NCI-H1105 (cell line): Measurements from ENCODE around the gene WARS2.

Experiments
- DNase-seq: peaks from one replicate; lab custom pipeline; 2025; lab: John Stamatoyannopoulos, UW

The WARS2 gene

GRCh38 chr1:118999348-119000071 is 140.9 kb downstream of the WARS2 start:
- DNase-seq, result no peak

GRCh38 chr1:118998171-118998570 is 142.3 kb downstream of the WARS2 start:
- DNase-seq, result no peak

DNA sequence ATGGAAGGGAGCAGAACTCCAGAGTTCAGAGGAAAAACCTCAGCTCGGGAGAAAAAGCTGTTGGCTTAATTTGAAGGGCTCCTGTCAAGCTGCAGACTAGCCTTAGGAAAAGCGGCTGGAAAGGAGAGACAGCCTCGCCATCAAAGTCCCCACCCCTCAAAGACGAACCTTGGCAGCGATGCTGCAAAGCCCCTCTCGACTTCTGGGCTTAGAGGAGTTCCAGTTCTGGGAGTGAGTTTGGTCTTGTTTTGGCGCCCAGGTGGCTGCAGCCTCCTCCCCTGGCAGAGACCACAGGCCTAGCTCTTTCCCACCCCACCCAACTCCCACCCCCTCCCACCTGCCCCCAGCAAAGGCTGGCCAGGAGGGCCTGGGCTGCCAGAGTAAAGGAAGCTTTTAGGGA is 143.2 kb downstream of the WARS2 start:
- DNase-seq, result no peak

GRCh38 chr1:118995312-118996016 is 145.0 kb downstream of the WARS2 start:
- DNase-seq, result no peak

DNA sequence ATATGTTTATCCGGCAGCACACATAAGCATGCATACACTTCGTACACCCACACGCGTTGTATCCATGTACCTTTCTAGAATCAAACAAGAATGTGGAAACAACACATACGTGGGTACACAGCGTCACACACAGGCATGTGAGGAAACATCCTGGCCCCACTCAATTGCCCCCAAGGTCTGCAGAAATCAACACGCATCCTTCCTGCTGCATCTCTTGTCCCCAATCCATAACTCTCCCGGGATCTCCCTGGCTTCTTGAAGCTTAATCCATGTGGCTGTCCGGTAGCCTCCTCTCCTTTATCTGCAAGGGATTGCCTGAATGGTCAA is 146.8 kb downstream of the WARS2 start:
- no peak for DNase-seq

- DNase-seq, result no peak
Measured at GRCh38 chr1:118992868-118993699, 147.4 kb downstream of the WARS2 start.

GRCh38 chr1:118992237-118992825 is 148.1 kb downstream of the WARS2 start:
- DNase-seq, result no peak

DNA sequence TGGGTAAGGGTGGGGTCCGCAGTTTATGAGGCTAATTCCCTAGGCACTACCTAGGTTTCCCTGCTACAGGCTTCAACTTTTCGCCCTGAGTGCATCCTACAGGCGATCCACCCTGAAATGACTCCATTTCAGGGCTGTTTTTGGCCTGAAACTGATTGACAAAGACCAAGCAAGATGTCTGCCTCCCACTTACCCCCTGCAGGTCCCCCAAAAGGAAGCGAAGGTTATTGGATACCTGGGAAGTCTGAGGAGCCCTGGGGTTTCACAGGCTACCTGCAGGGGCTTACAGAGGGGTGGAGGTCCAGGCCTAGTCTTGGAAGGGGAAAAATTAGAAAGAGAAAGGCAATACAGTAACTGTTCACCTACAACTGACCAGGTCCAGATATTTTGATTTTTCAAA is 149.0 kb downstream of the WARS2 start:
- no peak for DNase-seq

DNA sequence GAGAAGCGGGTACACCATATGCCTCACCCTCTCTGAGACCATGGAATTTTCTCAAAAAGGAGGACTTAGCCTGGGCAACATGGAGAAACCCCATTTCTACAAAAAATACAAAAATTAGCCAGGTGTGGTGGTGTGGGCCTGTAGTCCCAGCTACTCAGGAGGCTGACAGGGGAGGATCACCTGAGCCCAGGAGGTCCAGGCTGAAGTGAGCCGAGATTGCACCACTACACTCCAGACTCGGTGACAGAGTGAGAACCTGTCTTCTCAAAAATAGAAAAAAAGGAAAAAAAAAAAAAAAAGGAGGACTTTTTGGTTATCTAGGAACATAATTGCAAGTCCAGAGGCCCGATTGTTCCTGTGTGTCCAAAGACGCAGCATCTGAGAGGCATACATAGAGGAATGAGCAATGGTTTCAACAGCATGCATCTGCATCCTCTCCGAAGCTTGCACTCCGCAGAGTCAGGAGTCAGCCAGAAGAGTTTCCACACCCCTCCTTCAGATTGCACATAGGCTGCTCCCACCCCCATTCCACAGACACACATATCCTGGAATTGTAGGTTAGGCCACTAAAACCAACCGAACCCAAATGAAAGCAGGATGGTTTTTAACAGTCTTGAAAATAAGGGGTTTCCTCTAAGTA is 149.8 kb downstream of the WARS2 start:
- DNase-seq, result no peak

GRCh38 chr1:118989878-118990378 is 150.5 kb downstream of the WARS2 start:
- no peak for DNase-seq

DNA sequence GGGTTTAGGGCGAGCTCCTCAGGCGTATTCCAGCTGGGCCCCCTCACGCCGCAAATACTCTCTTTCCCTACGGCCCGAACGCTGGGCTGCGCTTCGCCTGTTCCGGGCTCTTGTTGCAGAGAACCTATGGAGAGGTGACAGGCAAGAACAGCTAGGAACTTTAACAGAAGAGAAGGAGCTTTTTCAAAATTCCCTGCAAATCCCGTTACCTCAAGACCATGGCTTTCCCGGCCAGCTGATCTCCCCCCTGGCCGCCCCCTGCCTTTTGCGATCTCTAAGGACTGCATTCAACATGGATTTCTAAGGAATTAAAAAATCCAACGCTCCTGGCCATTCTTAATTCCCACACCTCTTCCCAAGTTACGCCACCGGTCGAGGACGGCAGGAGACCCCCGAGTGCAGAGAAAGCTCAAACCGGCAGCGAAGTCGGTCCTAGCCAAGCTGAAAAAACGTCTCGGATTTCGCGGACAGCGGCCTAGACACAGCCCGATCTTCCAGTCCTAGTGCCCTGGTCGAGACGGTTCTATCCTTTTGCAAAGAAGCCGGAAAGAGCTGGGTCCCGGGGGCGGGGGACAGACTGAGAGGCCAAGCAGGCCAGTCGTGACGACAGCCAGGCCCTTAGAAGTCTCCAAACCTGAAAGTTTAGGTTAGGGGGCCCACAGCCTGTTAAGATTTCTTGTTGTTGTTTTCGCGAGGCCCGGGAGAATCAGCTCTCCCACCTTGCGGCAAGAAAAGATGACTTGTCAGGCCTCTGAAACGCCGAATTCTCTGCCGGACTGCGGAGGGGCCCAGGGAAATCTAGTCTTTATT is 151.2 kb downstream of the WARS2 start:
- no peak for DNase-seq

- DNase-seq, result no peak
Measured at GRCh38 chr1:118988186-118989005, 152.1 kb downstream of the WARS2 start, which contains the start of gene TBX15. TBX15 (minus strand) TSS chr1:118988343; CDS start chr1:118987795, 548 bp downstream.

- DNase-seq, result no peak
Measured at GRCh38 chr1:118987468-118988185, 152.8 kb downstream of the WARS2 start.

GRCh38 chr1:118986555-118987467 is 153.6 kb downstream of the WARS2 start:
- DNase-seq, result no peak

DNA sequence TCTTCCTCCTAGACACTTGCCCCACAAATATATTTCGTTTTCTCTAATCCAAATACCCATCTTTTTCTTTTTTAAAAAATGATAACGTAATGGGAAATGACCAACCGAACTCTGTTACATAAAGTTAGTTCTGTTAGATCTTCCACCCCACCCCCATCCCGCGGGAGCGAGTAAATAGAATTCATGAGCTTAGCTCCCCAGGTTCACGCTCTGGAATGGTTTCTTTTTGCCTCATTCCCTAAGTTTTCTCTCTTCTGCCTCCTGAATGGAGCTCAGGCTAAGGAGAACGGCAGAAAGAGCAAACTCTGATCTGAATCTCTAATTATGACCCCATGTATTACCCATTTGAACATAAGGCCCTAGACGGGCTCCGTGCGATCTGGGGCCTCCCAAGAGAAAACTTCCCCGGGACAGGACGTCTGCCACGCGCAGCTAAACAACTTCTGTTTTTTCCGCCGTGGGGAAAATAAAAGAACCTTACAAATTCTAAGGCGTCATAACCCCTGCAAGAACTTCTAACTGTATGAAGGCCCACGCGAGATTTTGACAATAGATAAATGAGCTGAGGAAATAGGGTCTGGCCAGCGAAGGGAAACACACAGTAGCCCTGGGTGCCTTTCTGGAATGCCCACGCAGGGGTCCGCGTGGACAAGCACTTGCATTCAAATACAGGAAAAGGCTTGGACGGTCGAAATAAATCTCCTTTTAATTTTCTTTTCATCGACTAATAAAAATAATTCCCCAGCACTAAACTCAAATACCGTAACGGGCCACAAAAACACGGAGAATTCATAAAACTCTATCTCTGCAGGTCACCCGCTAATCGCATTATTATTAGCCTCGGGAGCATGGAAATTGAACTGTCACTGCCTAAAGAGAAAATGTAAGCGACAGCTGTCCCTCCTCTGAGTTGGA is 154.6 kb downstream of the WARS2 start:
- DNase-seq, result no peak

GRCh38 chr1:118984722-118985639 is 155.5 kb downstream of the WARS2 start:
- no peak for DNase-seq
